ENCODE measurements around the gene RBM47.

RBM47 gene

DNA sequence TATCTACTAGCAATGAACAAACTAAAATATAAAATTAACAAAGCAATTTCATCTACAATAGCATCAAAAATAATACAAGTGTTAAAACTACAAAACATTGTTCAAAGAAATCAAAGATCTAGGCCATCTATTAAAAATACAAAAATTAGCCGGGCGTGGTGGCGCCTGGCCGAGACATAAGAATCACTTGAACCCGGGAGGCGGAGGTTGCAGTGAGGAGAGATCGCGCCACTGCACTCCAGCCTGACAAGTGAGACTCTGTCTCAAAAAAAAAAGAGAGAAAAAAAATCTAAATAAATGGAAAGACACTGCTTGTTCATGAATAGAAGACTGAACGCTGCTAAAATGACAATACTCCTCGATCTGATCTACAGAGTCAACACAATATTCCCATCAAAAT lies 139.2 kb downstream of the RBM47 start:
- DNase-seq (ENCODE audit: low read depth, low spot score) = no peak

DNA sequence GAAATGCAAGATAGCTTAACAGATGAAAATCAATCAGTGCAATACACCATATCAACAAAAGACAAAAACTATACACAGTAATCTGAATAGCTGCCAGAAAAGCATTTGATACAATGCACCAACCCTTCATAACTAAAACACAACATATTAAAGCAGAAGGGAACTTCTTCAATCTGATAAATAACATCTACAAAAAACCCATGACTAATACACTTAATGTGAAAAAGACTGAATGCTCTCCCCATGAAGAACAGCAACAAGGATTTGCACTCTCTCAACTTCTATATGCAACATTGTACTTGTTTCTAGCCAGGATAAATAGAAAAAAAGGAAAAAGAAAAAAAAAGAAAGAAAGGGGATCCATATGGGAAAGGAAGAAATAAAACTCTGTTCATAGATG lies 139.7 kb downstream of the RBM47 start:
- no peak for DNase-seq (ENCODE audit: low read depth, low spot score)

DNA sequence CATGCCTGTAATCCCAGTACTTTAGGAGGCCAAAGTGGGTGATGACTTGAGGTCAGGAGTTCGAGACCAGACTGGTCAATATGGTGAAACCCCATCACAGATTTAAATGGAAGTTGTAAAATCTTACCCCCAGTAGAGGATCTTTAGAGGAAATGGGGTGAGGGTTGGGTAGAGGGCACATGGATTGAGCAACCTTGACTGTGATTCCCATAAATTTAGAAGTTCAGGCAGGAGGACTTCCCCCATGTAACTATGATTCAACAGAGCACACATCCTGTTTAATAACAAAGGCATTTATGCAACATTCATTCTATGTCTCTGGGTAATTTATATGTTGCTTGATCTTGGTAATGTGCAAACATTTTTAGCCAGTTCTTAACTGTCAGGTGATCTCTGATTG lies 143.1 kb downstream of the RBM47 start:
- DNase-seq (ENCODE audit: low read depth, low spot score) = no peak

DNA sequence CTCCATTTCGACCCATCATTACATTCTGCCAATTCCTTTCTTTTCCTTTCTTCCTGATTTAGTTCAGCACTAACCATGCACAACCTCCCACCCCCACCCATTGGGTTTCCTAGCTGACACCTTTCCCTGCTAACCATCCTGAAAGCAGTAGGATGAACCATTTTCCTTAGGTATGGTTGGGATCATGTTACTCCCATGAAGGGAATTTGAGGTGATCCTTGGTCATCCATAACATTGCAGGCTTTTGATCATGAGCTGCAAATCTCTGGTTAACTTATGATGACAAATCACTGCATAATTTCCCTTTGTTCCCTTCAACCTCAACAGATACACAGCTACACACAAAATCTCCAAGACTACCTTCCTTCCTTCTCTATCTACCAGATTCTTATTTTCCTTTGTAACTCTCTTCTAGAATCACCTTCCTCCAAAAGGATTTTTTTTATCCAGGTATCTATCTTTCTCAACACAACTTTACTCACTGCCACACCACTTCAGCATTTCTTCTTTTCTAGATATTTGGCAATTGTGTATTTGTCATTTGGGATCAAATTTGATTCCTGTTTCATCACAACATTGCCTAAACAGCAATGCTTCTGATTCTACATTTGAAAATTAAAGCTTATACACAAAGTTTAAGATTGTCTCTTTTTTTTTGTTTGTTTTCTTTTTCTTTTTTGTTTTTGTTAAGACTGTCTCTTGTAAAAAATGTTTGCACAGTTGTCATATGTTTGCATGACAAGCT lies 145.1 kb downstream of the RBM47 start:
- DNase-seq (ENCODE audit: low read depth, low spot score) = no peak

DNA sequence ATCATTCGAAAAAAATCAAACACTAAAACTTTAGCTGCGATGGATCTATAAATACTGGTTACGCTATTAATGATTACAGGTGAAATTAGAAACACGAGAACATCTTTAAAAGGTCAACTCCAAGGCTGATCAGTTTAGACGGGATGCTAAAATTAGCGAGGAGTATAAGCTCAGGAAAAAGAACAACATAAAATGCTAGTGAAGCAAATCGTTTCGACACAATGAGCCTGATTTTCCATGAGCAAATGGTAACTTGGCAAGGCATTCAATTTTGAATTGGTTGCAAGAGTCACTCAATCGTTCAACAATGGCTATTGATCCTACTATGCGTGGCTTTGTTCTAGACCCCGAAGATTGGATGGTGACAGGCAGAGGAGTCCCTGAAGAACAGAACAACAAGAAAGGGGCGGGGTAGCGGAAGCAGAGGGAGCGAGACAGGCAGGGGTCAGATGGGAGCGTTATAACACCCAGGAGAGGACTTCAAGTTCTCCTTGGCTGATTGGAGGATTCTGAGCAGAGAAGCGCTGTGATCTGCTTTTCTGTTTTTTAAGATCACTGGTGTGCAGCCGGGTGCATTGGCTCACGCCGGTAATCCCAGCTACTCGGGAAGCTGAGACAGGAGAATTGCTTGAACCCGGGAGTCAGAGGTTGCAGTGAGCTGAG lies 146.5 kb downstream of the RBM47 start:
- DNase-seq (ENCODE audit: low read depth, low spot score) = no peak

DNA sequence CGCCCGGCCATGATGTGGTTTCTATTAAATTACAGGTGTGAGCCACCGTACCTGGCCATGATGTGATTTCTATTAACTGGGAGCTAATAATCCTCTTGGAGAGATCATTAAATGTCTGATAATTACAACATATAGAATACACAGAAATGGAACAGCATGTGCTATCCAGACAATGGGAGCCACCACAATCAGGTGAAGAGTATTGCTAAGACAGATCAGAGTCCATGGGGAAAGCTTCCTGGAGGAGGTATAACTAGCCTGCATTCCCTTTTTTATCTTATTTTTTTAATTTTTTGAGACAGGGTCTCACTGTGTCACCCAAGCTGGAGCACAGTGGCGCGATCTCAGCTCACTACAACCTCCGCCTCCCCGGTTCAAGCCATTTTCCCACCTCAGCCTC lies 147.7 kb downstream of the RBM47 start:
- DNase-seq (ENCODE audit: low read depth, low spot score) = no peak

DNA sequence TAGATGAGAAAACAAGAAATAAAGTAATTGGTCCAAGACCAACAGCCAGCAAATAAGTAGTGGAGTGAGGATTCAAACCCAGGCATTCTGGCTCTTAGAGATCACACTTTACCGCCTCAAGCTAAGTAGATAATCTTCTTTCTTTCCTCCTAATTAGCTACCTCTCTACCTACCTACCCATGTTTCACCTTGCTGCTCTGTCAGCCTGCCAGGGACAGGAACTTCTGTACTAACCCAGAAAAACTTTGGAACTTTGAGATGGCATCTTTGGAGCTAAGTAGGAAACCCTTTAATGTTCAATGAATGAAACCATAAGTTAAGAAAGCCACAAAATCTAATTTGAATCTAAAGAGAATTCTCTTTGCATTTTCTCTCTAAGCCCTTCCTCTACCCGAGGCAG lies 149.4 kb downstream of the RBM47 start:
- no peak for DNase-seq (ENCODE audit: low read depth, low spot score)

DNA sequence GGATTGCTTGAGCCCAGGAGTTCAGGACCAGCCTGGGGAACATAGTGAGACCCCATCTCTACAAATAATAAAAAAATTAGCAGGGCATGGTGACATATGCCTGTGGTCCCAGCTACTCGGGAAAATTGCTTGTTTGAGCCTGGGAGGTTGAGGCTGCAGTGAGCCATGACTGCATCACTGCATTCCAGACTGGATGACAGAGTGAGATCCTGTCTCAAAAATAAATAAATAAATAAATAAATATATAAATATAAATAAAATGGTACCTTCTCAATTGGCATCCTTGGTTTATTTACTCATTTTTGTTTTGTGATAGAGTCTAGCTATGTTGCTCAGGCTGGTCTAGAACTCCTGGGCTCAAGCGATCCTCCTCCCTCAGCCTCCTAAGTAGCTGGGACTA lies 150.3 kb downstream of the RBM47 start:
- no peak for DNase-seq (ENCODE audit: low read depth, low spot score)

DNA sequence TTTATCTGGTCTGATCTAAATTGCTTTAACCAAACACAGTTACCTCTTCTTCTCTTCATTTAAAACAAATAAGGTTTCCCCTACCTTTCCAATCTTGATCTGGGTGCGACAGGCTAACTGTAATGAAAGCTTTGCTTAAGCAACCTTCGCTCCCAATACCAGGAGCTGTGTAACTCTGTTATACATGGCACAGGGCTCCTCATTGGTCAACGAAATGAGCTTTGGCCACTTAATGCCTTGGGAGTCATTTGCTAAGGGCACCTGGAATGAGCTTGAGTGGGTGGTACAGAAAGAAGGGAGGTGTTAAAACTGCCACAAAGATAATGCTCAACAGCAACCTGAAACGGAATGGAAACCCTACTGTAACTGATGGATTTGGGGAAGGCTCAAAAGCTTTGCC lies 154.1 kb downstream of the RBM47 start:
- no peak for DNase-seq (ENCODE audit: low read depth, low spot score)

DNA sequence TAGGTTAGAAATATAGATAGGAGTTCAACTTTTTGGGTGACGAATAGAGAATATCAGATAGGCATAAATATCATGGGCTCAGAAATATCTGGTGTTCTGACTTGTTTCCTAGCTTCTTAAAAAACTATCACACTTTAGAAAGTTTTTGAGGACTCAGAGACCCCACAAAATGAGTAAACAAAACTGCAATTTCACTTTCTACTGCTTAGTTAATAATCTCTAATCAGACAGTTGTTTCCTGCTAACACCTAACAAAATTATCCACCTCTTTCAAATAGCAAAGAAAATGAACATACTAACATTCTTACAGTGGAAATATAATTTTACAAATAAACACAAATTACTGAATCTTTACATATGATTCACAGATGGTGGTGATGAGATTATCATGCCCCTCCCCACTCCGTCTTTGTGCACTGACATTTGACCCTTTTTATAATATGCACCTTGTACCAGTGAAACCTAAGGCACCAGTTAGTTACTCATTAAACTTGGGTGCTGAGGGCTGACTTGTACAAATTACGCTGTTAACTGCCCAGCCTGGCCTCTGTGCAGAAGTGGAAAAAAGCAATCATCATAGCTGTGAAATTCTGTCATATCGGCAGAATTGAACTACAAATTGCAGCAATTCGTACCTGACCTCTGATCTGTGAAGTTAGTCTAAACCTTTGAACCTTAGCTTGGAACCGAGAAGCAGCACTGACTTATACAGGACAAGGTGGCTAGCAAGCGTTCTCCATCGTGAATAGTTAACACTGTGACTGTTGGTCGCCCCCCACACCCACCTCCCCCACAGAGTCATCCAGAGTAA lies 155.9 kb downstream of the RBM47 start:
- no peak for DNase-seq (ENCODE audit: low read depth, low spot score)

DNA sequence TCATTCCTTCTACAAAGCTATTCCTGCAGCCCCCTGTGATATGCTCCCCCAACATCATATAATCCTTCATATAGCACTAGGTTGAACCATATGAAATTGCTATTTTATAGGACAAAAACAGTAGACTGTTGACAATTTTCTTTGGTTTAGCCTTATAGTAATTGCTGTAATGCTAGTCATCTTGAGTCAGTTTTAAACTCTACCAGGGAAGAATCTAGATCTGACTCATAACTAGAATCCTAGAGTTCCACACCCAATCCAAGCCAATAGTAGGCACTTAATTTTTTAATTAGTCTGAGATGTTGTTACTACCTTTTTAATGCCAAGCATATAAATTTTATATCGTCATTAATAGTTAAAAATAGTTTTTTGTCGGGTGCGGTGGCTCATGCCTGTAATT lies 157.7 kb downstream of the RBM47 start:
- DNase-seq (ENCODE audit: low read depth, low spot score) = no peak

DNA sequence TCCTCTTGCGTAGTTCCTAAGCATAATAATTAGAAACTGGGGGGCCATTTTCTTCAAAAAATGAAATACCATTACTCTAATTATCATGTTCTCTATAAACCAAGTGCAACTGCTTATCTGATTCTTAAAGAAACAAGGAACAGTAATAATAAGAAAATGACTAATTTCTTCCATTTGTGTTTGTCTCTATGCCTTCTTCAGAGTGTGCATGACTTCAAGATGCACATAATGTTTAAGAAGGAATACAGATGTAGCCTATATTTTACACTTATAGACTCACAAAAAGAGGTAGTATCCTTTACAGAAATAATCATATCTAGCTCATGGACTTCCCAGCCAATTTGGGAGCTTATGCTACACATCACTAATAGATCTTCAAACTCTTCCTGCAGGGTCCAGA lies 162.9 kb downstream of the RBM47 start:
- DNase-seq (ENCODE audit: low read depth, low spot score) = no peak

DNA sequence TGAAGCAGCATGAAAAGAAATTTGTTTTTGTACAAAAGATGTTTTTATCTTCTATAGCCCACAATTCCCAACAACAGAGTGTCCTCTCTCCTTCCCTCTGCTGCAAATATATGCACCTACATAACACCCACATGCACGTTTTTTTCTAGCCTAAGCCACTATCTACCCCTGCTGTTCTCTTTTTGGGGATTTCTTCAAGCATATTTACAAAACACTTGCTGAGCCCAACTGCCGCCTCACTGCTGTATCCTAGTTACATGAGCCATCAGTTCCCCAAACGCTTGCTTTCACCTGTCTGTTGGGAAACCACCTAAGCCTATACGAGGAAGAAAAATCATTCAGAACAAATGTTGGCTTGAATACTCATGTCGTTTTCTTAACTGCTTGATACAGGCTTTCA lies 167.3 kb downstream of the RBM47 start:
- no peak for DNase-seq (ENCODE audit: low read depth, low spot score)

DNA sequence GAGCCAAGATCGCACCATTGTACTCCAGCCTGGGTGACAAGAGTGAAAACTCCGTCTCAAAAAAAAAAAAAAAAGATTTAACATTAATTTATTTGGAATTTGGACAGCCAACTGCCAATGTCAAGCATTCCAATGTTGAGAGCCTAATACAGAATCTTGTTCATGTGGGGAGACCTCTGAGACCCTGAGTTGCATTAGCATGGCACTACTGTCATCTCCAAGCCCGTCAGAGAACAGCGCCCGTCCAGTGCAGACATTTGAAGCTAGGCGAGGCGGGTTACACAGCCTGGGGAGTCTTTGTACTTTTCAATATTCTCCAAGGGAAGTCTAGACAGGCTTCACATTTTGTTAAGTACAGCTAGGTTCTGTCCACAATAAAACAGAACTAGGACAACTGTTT lies 167.8 kb downstream of the RBM47 start:
- DNase-seq (ENCODE audit: low read depth, low spot score) = no peak

DNA sequence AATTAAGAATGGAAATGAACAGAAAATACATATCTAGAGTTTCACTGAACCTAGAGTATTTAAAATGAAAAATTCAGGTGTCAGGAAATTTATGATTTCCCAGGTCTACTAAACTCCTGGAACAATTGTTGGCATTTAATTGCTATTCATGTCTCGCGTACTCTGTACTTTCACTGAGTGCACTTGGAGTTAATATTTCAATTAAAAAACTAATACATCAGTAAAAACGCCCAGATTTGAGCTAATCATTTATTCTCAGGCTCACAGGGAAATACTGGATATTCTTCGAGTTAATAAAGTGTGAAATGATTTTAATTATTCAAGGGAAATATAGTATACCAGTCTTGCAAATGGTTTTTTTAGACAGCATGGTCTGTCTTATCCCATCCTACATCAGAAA lies 168.6 kb downstream of the RBM47 start:
- DNase-seq (ENCODE audit: low read depth, low spot score) = no peak

DNA sequence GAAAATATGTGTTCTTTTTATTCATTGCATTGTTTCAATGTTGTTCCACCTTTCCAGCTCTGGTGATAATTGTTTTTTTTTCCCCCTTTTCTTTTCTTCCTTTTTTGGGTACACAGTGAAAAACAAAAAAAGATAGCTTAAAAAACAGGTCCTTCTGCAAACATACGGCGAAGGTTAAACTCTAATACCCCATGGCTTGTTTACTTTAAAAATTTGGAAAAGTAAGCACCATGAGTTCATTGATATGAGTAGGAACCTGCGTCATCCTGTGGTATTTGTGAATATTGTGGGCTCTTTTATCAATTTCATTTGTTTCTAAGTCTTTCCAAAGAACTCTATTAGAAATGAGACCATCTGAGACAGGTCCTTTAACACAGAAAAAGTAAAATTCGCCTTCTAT lies 171.0 kb downstream of the RBM47 start:
- no peak for DNase-seq (ENCODE audit: low read depth, low spot score)

DNA sequence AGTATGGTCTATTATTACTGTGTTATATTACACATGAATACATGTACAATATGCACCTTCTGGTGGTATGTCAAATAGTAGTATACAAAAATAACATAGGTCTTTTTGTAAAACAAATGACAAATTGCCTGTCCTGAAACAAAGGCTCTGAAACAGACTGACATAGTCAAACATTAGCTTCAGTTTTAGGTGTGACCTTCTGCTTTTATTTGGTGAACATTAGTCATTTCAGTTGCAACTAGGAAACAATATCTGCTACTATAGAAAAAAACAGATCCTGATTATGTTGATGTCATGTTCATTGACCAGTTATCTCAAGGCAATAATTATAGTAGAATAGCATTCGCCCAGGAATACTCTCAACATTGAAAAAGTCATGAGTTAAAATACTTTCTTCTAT lies 171.6 kb downstream of the RBM47 start:
- no peak for DNase-seq (ENCODE audit: low read depth, low spot score)

DNA sequence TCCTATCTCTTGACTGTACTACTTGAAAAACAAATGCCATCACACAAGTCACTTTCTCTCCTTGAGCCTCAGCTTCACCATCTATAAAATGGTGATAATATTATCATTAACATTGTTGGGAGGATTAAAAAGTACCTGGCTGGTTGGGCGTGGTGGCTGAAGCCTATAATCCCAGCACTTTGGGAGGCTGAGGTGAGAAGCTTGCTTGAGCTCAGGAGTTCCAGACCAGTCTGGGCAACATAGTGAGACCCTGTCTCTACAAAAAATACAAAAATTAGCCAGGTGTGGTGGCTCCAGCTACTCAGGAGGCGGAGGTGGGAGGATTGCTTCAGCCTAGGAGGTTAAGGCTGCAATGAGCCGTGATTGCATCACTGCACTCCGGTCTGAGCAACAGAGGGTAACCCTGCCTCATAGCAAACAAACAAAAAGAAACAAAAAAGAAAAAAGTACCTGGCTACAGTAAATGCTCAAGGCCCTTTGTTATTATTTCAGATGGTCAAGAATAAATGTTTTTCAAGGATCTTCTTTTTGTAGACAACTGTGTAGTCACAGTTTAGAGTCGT lies 174.2 kb downstream of the RBM47 start:
- no peak for DNase-seq (ENCODE audit: low read depth, low spot score)

DNA sequence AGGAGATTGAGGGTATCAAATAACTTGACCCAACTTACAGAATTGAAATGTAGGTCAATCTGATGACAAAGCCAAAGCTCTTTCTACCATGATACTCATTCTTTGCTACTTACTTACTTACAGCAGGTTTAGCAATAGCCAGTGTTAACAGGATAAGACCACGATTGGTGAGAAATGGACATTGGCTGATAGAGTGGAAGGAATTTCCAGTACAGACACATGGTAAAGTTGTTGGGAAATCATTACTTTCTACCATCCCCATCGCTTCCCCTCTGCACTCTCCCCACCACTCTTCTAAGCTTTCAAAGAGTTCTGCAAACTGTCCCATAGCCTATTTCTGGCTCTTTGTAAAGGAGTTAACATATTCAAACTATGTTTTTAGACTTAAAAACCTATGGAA lies 174.8 kb downstream of the RBM47 start:
- DNase-seq (ENCODE audit: low read depth, low spot score) = no peak

DNA sequence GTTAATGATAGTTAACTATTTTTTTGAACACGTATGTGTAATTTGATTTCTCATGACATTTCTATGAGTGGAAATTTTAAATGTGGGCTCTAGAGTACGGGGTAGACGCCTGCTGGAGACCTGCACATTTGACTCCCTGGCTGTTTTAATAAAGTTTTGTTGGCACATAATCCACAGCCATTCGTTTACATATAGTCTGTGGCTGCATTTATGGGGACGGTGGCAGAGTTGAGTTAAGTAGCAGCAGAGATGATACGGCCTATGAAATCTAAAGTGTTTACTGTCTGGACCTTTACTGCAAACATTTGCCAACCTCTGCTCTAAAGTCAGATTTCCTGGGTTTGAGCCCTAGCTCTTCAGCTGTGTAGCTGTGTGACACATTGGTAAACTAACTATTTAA lies 175.8 kb downstream of the RBM47 start:
- no peak for DNase-seq (ENCODE audit: low read depth, low spot score)

DNA sequence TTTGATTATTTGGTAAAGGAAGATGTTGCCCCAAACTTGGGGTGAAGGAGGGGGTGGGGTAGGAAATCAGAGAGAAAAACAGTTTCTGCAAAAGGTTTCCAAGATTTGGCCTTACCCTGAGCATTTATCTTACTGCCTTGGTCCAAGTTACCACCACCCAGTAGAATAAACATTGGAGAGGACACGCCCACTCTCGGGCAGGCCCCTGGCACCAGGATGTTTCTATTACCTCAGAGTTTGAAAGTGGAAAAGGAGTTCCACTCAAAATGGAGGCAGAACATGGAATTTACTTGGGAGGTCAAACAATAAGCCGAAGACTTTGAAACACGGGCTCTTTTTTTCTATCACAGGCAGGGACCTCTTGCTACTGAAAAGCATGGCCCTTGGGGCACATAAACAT lies 180.8 kb downstream of the RBM47 start:
- no peak for DNase-seq (ENCODE audit: low read depth, low spot score)

DNA sequence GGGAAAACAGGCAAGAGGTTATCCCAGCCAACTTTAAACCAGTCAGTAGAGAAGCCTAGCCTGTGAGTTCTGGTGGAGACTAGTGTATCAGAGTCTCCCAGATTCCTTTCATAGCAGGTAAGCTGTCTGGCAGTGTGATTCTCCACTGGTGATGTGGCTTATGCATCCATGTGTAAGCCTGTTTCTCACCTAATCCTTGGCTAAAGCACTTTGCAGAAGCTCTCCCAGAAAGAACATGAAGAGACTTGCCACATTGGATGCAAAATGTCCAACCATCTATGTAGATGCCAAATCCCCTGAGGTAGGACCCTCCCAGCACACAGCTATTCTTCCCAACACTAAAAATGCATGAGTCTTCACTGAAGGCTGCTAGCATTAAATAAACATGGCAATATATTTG lies 182.8 kb downstream of the RBM47 start:
- DNase-seq (ENCODE audit: low read depth, low spot score) = no peak
